ENCODE measurements around the gene ISCA1.
"Not testable (repeated sequence)": the region's sequence is repeated elsewhere in the genome, so short reads cannot be mapped to it uniquely, and the experiment has no call there.

ISCA1 gene

GRCh38 chr9:86282077-86282978 is at the start of gene ISCA1:
TSS of gene ISCA1 (minus strand) at chr9:86282538. CDS start at chr9:86282458, 80 bp downstream.
- no peak for TF ChIP-seq JUND (IDR thresholded peaks at IDR 0.05; ENCODE audit: low read depth)
- DNase-seq (ENCODE audit: low read depth in 1 of 2, low spot score in 1 of 2), result peak; percentile 54 to 90
- in situ Hi-C loops (cut with HindIII; ENCODE audit: low pct_unique_long_range_greater_than_20kb, low sequenced_read_pairs), result no loop called here

GRCh38 chr9:86330186-86330585 is 47.8 kb upstream of the ISCA1 start:
- in situ Hi-C loops (cut with HindIII; ENCODE audit: low pct_unique_long_range_greater_than_20kb, low sequenced_read_pairs), result no loop called here
- no peak for DNase-seq (ENCODE audit: low read depth in 1 of 2, low spot score in 1 of 2)
- TF ChIP-seq JUND (IDR thresholded peaks at IDR 0.05; ENCODE audit: low read depth), result no peak

DNA sequence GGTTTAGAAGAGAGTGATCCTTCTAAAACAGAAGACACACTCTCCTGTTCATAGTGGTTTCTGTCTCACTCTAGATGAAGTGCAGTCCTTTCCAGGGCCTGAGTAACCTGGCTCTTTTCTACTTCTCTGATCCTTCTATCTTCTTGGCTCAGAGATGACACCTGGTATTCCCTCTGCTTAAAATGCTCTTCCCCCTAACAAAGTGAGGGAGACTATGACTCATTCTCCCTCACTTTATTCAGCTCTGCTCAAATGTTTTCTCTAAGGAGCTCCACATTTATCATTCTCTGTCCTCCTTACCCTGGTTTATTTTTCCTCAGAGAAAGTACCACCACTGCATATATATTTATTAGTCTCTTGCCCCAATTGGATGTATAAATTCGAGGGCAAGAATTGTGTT is 47.3 kb upstream of the ISCA1 start:
- no peak for TF ChIP-seq JUND (IDR thresholded peaks at IDR 0.05; ENCODE audit: low read depth)
- in situ Hi-C loops (cut with HindIII; ENCODE audit: low pct_unique_long_range_greater_than_20kb, low sequenced_read_pairs), result no loop called here
- no peak for DNase-seq (ENCODE audit: low read depth in 1 of 2, low spot score in 1 of 2)

GRCh38 chr9:86328156-86328555 is 45.8 kb upstream of the ISCA1 start:
- no peak for DNase-seq (ENCODE audit: low read depth in 1 of 2, low spot score in 1 of 2)
- TF ChIP-seq JUND (IDR thresholded peaks at IDR 0.05; ENCODE audit: low read depth), result no peak
- in situ Hi-C loops (cut with HindIII; ENCODE audit: low pct_unique_long_range_greater_than_20kb, low sequenced_read_pairs), result no loop called here

- DNase-seq (ENCODE audit: low read depth in 1 of 2, low spot score in 1 of 2), result no peak
- TF ChIP-seq JUND (IDR thresholded peaks at IDR 0.05; ENCODE audit: low read depth), result no peak
- in situ Hi-C loops (cut with HindIII; ENCODE audit: low pct_unique_long_range_greater_than_20kb, low sequenced_read_pairs), result no loop called here
These were observed 44.2 kb upstream of the ISCA1 start for GRCh38 chr9:86326536-86326935.

- TF ChIP-seq JUND (IDR thresholded peaks at IDR 0.05; ENCODE audit: low read depth), result no peak
- DNase-seq (ENCODE audit: low read depth in 1 of 2, low spot score in 1 of 2), result no peak
These were observed 42.6 kb upstream of the ISCA1 start for GRCh38 chr9:86324901-86325300.

GRCh38 chr9:86324308-86324707 is 42.0 kb upstream of the ISCA1 start:
- no peak for TF ChIP-seq JUND (IDR thresholded peaks at IDR 0.05; ENCODE audit: low read depth)

More at GRCh38 chr9:86324901-86325300, 42.6 kb upstream of the ISCA1 start:
- in situ Hi-C loops (cut with HindIII; ENCODE audit: low pct_unique_long_range_greater_than_20kb, low sequenced_read_pairs), result no loop called here

DNA sequence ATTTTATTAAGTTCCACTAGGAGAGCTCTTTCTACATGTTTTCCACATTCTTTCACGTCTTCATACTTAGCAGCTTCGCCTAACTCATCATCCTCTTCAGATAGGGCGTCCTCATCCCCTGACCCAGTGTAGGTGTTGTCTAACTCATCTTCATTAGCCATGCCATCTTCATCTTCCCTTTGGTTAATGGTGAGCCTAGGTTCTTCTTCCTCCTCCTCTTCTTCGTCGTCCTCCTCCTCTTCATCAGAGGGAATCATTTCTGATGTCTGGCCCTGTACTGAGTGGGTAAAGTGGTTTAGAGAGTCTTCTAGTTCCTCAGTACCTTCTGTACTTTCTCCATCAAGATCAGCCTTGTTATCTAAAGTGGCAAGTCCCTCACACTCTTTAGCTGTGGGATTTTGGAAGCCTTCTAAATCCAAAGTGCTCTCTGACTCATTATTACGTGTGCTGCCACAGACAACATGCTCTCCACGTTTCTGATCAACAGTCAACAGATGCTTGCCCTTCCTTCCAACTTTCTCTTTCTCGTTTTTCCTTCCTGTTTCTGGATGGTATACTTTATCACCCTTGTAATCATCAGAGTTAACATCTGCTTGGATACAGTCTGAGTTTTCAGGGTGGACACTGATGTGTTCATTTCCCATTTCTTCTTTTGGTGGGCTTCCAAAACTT is 40.8 kb upstream of the ISCA1 start:
- no peak for DNase-seq (ENCODE audit: low read depth in 1 of 2, low spot score in 1 of 2)
- in situ Hi-C loops (cut with HindIII; ENCODE audit: low pct_unique_long_range_greater_than_20kb, low sequenced_read_pairs), result no loop called here
- no peak for TF ChIP-seq JUND (IDR thresholded peaks at IDR 0.05; ENCODE audit: low read depth)

More at GRCh38 chr9:86324308-86324707, 42.0 kb upstream of the ISCA1 start:
- DNase-seq (ENCODE audit: low read depth in 1 of 2, low spot score in 1 of 2), result no peak
- in situ Hi-C loops (cut with HindIII; ENCODE audit: low pct_unique_long_range_greater_than_20kb, low sequenced_read_pairs), result no loop called here

- in situ Hi-C loops (cut with HindIII; ENCODE audit: low pct_unique_long_range_greater_than_20kb, low sequenced_read_pairs), result no loop called here
- no peak for DNase-seq (ENCODE audit: low read depth in 1 of 2, low spot score in 1 of 2)
- no peak for TF ChIP-seq JUND (IDR thresholded peaks at IDR 0.05; ENCODE audit: low read depth)
These were observed 39.0 kb upstream of the ISCA1 start for GRCh38 chr9:86321373-86321772.

- TF ChIP-seq JUND (IDR thresholded peaks at IDR 0.05; ENCODE audit: low read depth), result no peak
- no peak for DNase-seq (ENCODE audit: low read depth in 1 of 2, low spot score in 1 of 2)
- in situ Hi-C loops (cut with HindIII; ENCODE audit: low pct_unique_long_range_greater_than_20kb, low sequenced_read_pairs), result no loop called here
These were observed 35.8 kb upstream of the ISCA1 start for GRCh38 chr9:86318187-86318586.

- in situ Hi-C loops (cut with HindIII; ENCODE audit: low pct_unique_long_range_greater_than_20kb, low sequenced_read_pairs), result no loop called here
- DNase-seq (ENCODE audit: low read depth in 1 of 2, low spot score in 1 of 2), result no peak
- TF ChIP-seq JUND (IDR thresholded peaks at IDR 0.05; ENCODE audit: low read depth), result no peak
These were observed 32.7 kb upstream of the ISCA1 start for GRCh38 chr9:86315078-86315477.

DNA sequence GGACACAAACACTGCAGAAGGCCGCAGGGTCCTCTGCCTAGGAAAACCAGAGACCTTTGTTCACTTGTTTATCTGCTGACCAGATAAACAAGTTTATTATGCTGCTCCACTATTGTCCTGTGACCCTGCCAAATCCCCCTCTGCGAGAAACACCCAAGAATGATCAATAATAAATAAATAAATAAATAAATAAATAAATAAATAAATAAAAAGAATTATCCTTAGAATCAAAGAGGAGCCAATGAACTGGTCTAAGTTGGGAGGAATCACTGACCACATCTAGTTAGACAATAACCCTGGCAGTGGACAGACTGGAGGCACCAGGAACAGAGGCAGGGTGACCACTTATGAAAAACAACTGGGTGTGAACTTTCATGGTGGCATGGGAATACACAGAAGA is 30.6 kb upstream of the ISCA1 start:
- in situ Hi-C loops (cut with HindIII; ENCODE audit: low pct_unique_long_range_greater_than_20kb, low sequenced_read_pairs); DNase-seq (ENCODE audit: low read depth in 1 of 2, low spot score in 1 of 2): not testable (repeated sequence)

- no peak for TF ChIP-seq JUND (IDR thresholded peaks at IDR 0.05; ENCODE audit: low read depth)
- DNase-seq (ENCODE audit: low read depth in 1 of 2, low spot score in 1 of 2), result no peak
- in situ Hi-C loops (cut with HindIII; ENCODE audit: low pct_unique_long_range_greater_than_20kb, low sequenced_read_pairs), result no loop called here
These were observed 26.3 kb upstream of the ISCA1 start for GRCh38 chr9:86308687-86309086.
